Parathyroid adenoma (tissue), 2 donors: ENCODE results near the gene CLC.

Source experiments
- H2AFZ ChIP-seq: fragments of 300-600 bp; sonication (generic); one replicate; pipeline ENCODE4 v1.7.0; 2017; ENCODE audit warnings: antibody characterized with exemption, mild to moderate bottlenecking
- H3K27ac ChIP-seq: fragments of 300-600 bp; sonication (generic); one replicate; pipeline ENCODE4 v1.7.0; 2017
- H3K27me3 ChIP-seq: fragments of 300-600 bp; sonication (generic); one replicate; pipeline ENCODE4 v1.7.0; 2017; ENCODE audit warnings: low read length; ENCODE audit not compliant: control insufficient read depth, insufficient read depth
- H3K36me3 ChIP-seq: fragments of 300-600 bp; sonication (generic); one replicate; pipeline ENCODE4 v1.7.0; 2017; ENCODE audit warnings: low read length; ENCODE audit not compliant: control insufficient read depth, insufficient read depth
- H3K4me1 ChIP-seq: fragments of 300-600 bp; sonication (generic); one replicate; pipeline ENCODE4 v1.7.0; 2017; ENCODE audit warnings: control low read depth
- H3K4me2 ChIP-seq: fragments of 300-600 bp; sonication (generic); one replicate; pipeline ENCODE4 v1.7.0; 2017; ENCODE audit warnings: low read length
- H3K4me3 ChIP-seq: fragments of 300-600 bp; sonication (generic); one replicate; pipeline ENCODE4 v1.7.0; 2017; ENCODE audit warnings: low read depth, low read length
- H3K79me2 ChIP-seq: fragments of 300-600 bp; sonication (generic); one replicate; pipeline ENCODE4 v1.7.0; 2017; ENCODE audit warnings: control low read depth
- H3K9ac ChIP-seq: fragments of 300-600 bp; sonication (generic); one replicate; pipeline ENCODE4 v1.7.0; 2017; ENCODE audit warnings: mild to moderate bottlenecking
- H3K9me3 ChIP-seq: fragments of 300-600 bp; sonication (generic); one replicate; pipeline ENCODE4 v1.7.0; 2017; ENCODE audit warnings: low read length; ENCODE audit not compliant: control insufficient read depth
- TF ChIP-seq, protein P1 (sequence below): fragments of 300-600 bp; sonication (generic); IDR thresholded peaks from one replicate; pipeline ENCODE4 v1.7.0; 2017; ENCODE audit warnings: antibody characterized with exemption, mild to moderate bottlenecking
- donor health status: primary hyperparathyroidism.

CLC gene

DNA sequence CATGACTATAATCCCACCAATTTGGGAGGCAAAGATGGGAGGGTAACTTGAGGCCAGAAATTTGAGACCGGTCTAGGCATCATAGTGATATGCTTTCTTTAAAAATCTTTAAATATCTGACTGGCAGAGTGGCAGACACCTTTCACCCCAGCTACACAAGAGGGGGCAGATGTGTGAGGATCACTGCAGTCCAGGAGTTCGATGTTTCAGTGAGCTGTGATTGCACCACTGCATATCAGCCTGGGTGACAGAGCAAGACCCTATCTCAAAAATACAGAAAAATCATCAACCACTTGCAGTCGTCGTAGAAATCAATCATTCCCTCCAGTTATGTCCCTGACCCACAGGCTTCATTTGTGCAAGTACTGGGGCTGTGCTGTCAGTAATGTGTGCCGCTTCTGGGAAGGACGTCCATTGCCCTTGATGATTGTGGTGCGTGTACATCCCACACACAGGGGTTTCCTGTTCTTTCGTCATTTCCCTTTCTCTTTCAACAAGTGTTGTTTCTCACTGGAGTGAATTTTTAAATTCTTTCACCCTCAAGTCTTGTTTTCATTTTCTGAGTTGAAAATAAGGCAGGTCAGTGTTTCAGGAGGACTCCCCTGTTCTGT, 32.1 kb downstream of the CLC start:
- peaks cover 2% of the 10 kb centered on the region for H3K4me1 ChIP-seq
- no peak overlapping the region for H3K4me3 ChIP-seq
- H2AFZ ChIP-seq = no peak overlapping the region
- no peaks in the 10 kb centered on the region for H3K9me3 ChIP-seq
- TF ChIP-seq, protein P1, sequence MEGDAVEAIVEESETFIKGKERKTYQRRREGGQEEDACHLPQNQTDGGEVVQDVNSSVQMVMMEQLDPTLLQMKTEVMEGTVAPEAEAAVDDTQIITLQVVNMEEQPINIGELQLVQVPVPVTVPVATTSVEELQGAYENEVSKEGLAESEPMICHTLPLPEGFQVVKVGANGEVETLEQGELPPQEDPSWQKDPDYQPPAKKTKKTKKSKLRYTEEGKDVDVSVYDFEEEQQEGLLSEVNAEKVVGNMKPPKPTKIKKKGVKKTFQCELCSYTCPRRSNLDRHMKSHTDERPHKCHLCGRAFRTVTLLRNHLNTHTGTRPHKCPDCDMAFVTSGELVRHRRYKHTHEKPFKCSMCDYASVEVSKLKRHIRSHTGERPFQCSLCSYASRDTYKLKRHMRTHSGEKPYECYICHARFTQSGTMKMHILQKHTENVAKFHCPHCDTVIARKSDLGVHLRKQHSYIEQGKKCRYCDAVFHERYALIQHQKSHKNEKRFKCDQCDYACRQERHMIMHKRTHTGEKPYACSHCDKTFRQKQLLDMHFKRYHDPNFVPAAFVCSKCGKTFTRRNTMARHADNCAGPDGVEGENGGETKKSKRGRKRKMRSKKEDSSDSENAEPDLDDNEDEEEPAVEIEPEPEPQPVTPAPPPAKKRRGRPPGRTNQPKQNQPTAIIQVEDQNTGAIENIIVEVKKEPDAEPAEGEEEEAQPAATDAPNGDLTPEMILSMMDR = no peak
- H3K36me3 ChIP-seq = no peaks in the 10 kb centered on the region
- no peak overlapping the region for H3K9ac ChIP-seq
- H3K27me3 ChIP-seq = no peaks in the 10 kb centered on the region
- H3K4me2 ChIP-seq = no peak overlapping the region
- H3K79me2 ChIP-seq = no peaks in the 10 kb centered on the region
- H3K27ac ChIP-seq = no peak overlapping the region

DNA sequence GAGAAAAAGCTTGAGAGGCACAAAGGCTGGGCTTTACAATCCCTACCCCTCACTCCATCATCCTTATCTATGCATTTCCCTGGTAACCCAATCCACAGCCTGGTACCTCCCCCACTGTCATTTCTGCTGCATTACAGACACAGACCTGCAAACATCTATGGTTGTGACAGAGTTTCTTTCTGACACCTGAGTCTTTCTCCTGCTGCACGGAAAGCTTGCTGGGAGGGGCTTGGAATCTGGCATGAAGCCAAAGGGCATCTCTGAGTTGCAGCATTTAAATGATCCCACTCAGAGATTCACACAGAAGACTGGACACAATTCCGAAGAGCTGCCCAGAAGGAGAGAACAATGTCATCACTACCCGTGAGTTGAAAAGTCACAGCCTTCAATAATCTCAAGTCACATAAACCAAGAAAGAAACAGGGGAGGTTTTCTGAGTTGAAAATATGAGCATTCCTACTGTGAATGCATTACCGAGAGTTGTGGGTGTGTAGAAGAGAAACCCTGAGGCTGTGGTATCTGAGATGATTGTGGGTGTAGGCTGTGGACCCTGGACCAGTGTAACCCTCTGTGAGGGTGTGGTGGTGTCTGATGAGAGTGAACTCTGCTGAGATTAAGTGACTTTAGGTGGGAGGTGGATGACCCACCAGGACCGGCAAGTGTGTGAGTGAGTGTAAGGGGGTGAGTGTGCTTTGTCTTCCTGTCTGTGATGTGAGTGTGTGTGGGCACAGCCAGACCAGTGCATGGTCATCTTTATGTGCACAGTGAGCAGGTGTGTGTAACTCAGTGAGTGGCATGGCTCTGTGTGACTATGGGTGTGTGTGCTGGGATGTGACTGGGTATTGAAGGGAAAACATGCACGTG, 33.4 kb downstream of the CLC start, which contains the start of gene LGALS14:
TSS of gene LGALS14 (plus strand) at position 301 of the 864 bp plus-strand sequence. CDS start at position 349, 48 bp downstream.
- no peaks in the 10 kb centered on the region for H3K36me3 ChIP-seq
- H3K27ac ChIP-seq = no peak within 1 kb of the TSS
- H2AFZ ChIP-seq = no peak within 1 kb of the TSS
- H3K4me3 ChIP-seq = no peak within 1 kb of the TSS
- H3K27me3 ChIP-seq = no peaks in the 10 kb centered on the region
- H3K4me2 ChIP-seq = no peak within 1 kb of the TSS
- H3K79me2 ChIP-seq = no peaks in the 10 kb centered on the region
- peaks cover 2% of the 10 kb centered on the region for H3K4me1 ChIP-seq
- H3K9me3 ChIP-seq = no peaks in the 10 kb centered on the region
- TF ChIP-seq, protein P1 = no peak
- H3K9ac ChIP-seq = no peak within 1 kb of the TSS

DNA sequence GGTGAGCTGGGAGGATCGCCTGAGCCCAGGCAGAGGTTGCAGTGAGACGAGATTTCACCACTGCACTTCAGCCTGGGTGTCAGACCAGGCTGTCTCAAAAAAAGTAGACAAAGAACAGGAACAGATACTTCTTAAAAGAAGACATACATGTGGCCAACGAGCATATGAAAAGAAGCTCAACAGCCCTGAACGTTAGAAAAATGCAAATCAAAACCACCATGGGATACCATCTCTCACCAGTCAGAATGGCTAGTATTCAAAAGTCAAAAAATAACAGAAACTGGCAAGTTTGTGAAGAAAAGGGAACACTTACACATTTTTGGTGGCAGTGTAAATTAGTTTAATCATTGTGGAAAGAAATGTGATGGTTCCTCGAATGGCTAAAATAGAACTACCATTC, 36.5 kb downstream of the CLC start:
- Histone ChIP-seq H3K27ac (no peak overlapping the region), H3K9ac (no peak overlapping the region), H3K27me3 (no peaks in the 10 kb centered on the region), H3K4me2 (no peak overlapping the region), H3K4me3 (no peak overlapping the region), H3K36me3 (no peaks in the 10 kb centered on the region), H2AFZ (no peak overlapping the region), H3K9me3 (no peaks in the 10 kb centered on the region), H3K4me1 (peaks cover 2% of the 10 kb centered on the region), H3K79me2 (no peaks in the 10 kb centered on the region)
- TF ChIP-seq, protein P1 = no peak

DNA sequence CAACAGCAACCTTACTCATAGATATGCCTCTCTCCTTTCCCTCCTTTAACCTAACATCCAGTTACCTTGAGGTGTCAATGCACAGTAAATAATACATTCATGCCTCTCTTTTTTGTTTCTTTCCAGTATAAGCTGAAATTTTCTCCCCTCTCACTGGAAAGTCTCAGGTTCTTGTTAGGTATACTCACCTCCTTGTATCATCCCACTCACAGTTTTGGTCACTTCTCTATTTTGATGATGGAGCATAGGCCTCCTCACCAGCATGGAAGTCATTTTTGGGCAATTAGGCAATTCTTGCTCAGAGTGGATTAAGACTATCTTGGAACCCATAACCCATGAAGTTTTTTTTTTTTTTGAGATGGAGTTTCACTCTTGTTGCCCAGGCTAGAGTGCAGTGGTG, 39.3 kb downstream of the CLC start:
- Histone ChIP-seq H3K36me3 (no peaks in the 10 kb centered on the region), H3K9ac (no peak overlapping the region), H3K4me2 (no peak overlapping the region), H3K4me1 (no peaks in the 10 kb centered on the region), H3K4me3 (no peak overlapping the region), H3K27me3 (no peaks in the 10 kb centered on the region), H3K27ac (no peak overlapping the region), H3K9me3 (no peaks in the 10 kb centered on the region), H3K79me2 (no peaks in the 10 kb centered on the region), H2AFZ (no peak overlapping the region)
- TF ChIP-seq, protein P1 = no peak
